ENCODE data around the gene ACOX1.
A peak's percentile ranks its signal among the peaks of the same experiment; 100 is the strongest.

The ACOX1 gene

DNA sequence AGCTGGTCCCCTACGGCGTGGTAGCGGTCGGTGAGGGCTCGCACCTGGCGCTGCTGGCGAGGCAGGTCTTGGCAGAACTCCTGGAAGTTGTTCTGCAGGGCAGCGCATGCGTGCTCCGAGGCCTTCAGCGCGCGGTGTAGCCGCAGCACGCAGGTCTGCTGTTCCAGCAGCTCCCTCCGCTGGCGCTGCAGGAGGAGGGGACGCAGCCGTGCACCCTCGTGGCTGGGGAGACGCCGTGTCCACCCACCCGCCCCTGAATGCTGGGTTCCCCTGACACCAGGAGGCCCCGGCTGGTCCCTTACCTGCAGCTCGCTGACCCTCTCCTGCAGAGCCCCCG, 35.9 kb upstream of the ACOX1 start:
- no peak overlapping the region for H3K4me2 ChIP-seq (ENCODE audit: low read length)
- H3K9me2 ChIP-seq (replicated peaks; ENCODE audit: control insufficient read depth, low read length), result no peaks in the 10 kb centered on the region
- H3K4me1 ChIP-seq (ENCODE audit: control insufficient read depth, low read length), result peaks cover 7% of the 10 kb centered on the region; the same call in 1 of the 2 replicates
- H3K27ac ChIP-seq (ENCODE audit: low read depth, low read length), result no peak overlapping the region
- no peaks in the 10 kb centered on the region for H4K20me1 ChIP-seq (ENCODE audit: control insufficient read depth, insufficient read depth, low read depth, low read length)
- no peaks in the 10 kb centered on the region for H3K27me3 ChIP-seq (ENCODE audit: control insufficient read depth, low read length)
- no peak overlapping the region for H3K4me3 ChIP-seq (ENCODE audit: low read length)
- TF ChIP-seq, protein P1, sequence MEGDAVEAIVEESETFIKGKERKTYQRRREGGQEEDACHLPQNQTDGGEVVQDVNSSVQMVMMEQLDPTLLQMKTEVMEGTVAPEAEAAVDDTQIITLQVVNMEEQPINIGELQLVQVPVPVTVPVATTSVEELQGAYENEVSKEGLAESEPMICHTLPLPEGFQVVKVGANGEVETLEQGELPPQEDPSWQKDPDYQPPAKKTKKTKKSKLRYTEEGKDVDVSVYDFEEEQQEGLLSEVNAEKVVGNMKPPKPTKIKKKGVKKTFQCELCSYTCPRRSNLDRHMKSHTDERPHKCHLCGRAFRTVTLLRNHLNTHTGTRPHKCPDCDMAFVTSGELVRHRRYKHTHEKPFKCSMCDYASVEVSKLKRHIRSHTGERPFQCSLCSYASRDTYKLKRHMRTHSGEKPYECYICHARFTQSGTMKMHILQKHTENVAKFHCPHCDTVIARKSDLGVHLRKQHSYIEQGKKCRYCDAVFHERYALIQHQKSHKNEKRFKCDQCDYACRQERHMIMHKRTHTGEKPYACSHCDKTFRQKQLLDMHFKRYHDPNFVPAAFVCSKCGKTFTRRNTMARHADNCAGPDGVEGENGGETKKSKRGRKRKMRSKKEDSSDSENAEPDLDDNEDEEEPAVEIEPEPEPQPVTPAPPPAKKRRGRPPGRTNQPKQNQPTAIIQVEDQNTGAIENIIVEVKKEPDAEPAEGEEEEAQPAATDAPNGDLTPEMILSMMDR (IDR thresholded peaks at IDR 0.05; ENCODE audit: low read depth, low read length, poor library complexity, severe bottlenecking), result no peak
- no peaks in the 10 kb centered on the region for H3K36me3 ChIP-seq (ENCODE audit: control insufficient read depth, low read length)
- no peaks in the 10 kb centered on the region for H3F3A ChIP-seq (ENCODE audit: control insufficient read depth, insufficient read depth)
- no peaks in the 10 kb centered on the region for H3K9me3 ChIP-seq (ENCODE audit: control insufficient read depth, insufficient read depth, low read length)
- H3K79me2 ChIP-seq (ENCODE audit: control insufficient read depth, low read length), result no peaks in the 10 kb centered on the region

DNA sequence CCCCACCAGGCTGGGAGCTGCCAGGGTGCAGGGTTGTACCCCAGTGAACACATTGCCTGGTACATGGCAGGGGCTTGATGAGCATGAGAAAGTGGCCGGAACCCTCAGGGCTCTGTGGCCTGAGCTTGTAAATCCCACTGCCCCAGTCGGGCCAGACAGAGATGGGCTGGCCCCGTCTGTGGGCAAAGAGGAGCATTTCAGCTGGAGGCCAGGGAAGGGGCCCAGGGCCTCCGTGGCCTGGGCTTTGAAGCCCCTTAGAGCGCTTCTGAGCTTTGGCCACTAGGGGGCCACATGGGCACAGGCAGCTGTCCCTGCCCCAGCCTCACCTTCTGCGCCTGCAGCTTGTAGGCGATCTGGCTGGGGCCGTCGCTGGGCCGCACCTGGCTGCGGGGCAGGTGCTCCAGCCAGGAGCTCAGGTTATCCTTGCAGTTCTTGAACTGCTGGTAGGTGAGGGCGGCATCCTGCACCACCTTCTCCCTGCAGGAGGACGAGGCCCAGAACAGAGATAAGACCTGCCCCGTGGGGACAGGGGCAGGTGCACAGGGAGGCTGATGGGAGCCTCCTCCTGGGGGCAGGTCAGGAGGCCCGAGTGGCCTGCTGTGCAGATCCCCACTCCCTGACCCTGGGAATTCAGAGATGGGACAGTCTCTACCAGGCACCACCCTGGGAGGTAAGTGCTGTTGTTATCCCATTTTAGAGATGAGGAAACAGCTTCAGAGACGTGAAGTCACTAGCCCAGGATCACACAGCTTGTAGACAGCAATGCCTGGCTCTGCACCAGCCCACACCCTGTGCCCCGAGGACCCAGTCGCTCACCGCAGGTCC, 35.3 kb upstream of the ACOX1 start:
- no peaks in the 10 kb centered on the region for H3F3A ChIP-seq (ENCODE audit: control insufficient read depth, insufficient read depth)
- no peaks in the 10 kb centered on the region for H3K9me2 ChIP-seq (replicated peaks; ENCODE audit: control insufficient read depth, low read length)
- H3K27ac ChIP-seq (ENCODE audit: low read depth, low read length), result no peak overlapping the region
- TF ChIP-seq, protein P1 (IDR thresholded peaks at IDR 0.05; ENCODE audit: low read depth, low read length, poor library complexity, severe bottlenecking), result peak; percentile 95
- no peak for TF ChIP-seq EZH2phosphoT487 (IDR thresholded peaks at IDR 0.05; ENCODE audit: borderline replicate concordance, low read length)
- no peaks in the 10 kb centered on the region for H3K79me2 ChIP-seq (ENCODE audit: control insufficient read depth, low read length)
- H3K9me3 ChIP-seq (ENCODE audit: control insufficient read depth, insufficient read depth, low read length), result no peaks in the 10 kb centered on the region
- H3K27me3 ChIP-seq (ENCODE audit: control insufficient read depth, low read length), result no peaks in the 10 kb centered on the region
- H3K4me2 ChIP-seq (ENCODE audit: low read length), result no peak overlapping the region
- no peak overlapping the region for H3K4me3 ChIP-seq (ENCODE audit: low read length)
- no peaks in the 10 kb centered on the region for H3K36me3 ChIP-seq (ENCODE audit: control insufficient read depth, low read length)
- peaks cover 7% of the 10 kb centered on the region; the same call in 1 of the 2 replicates for H3K4me1 ChIP-seq (ENCODE audit: control insufficient read depth, low read length)
- H4K20me1 ChIP-seq (ENCODE audit: control insufficient read depth, insufficient read depth, low read depth, low read length), result no peaks in the 10 kb centered on the region

DNA sequence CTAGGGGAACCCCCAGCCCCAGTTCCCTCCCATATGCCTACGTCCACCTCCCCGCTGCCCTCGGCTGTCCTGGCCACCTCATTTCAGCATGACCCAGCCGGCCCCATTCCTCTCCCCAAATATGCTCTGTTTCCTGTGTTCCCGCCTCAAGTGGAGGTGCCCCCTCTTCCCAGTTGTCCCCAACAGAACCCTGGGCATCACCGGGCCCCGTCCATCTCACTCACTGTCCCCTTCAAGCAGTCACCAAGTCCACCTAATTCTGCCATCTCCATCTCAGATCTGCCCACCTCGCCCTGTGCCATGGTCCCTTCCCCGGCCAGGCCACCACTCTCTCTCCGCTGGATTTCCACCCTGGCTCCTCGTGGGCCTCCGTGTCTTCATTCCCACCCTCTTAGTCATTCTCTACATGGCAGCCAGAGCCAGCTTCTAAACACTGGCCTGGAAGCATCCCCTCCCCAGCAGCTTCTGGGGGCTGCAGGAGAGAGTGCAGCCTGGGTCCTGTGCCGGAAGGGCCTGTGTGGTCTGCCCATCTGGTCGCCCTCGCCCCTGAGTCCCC, 34.5 kb upstream of the ACOX1 start:
- TF ChIP-seq, protein P1 (IDR thresholded peaks at IDR 0.05; ENCODE audit: low read depth, low read length, poor library complexity, severe bottlenecking), result no peak
- no peak for TF ChIP-seq EZH2phosphoT487 (IDR thresholded peaks at IDR 0.05; ENCODE audit: borderline replicate concordance, low read length)
- Histone ChIP-seq H3K36me3 (ENCODE audit: control insufficient read depth, low read length) (no peaks in the 10 kb centered on the region), H3K4me1 (ENCODE audit: control insufficient read depth, low read length) (peaks cover 7% of the 10 kb centered on the region; the same call in 1 of the 2 replicates)

More for the DNA sequence above, 34.5 kb upstream of the ACOX1 start:
- H3K27me3 ChIP-seq (ENCODE audit: control insufficient read depth, low read length), result no peaks in the 10 kb centered on the region
- no peaks in the 10 kb centered on the region for H4K20me1 ChIP-seq (ENCODE audit: control insufficient read depth, insufficient read depth, low read depth, low read length)
- no peaks in the 10 kb centered on the region for H3K9me2 ChIP-seq (replicated peaks; ENCODE audit: control insufficient read depth, low read length)
- H3K4me3 ChIP-seq (ENCODE audit: low read length), result no peak overlapping the region
- no peaks in the 10 kb centered on the region for H3K79me2 ChIP-seq (ENCODE audit: control insufficient read depth, low read length)
- no peak overlapping the region for H3K4me2 ChIP-seq (ENCODE audit: low read length)
- H3K9me3 ChIP-seq (ENCODE audit: control insufficient read depth, insufficient read depth, low read length), result no peaks in the 10 kb centered on the region
- H3F3A ChIP-seq (ENCODE audit: control insufficient read depth, insufficient read depth), result no peaks in the 10 kb centered on the region
- no peak overlapping the region for H3K27ac ChIP-seq (ENCODE audit: low read depth, low read length)
